CD4-positive, CD25-positive, alpha-beta regulatory T cell (primary cell): ENCODE results near the gene MICALL2. TPM values are rescaled to one million over a fixed set of nuclear protein-coding genes. Genes with fewer than 3 reads are reported as not detected.
A peak's percentile ranks its signal among the peaks of the same experiment; 100 is the strongest.

ENCODE experiments used
- ATAC-seq, 2 donors: fragments of 150-1000 bp; cut with Tn5 transposase; one replicate each; pipeline ENCODE4 v1.10.0; 2021; ENCODE audit warnings: low read depth in 2 of 2, moderate number of reproducible peaks in 2 of 2, moderate library complexity in 1 of 2
- DNase-seq, 3 donors: peaks; one replicate each; pipeline versions ENCODE4 v3.0.0 to v3.0.0-alpha.2; 2012 to 2022; ENCODE audit warnings: mixed read lengths in 1 of 3
- H3K27ac ChIP-seq: one replicate; pipeline ENCODE4 v1.7.0; 2013; ENCODE audit warnings: mild to moderate bottlenecking, low read length; ENCODE audit not compliant: insufficient read depth, poor library complexity, severe bottlenecking
- H3K27me3 ChIP-seq: one replicate; pipeline ENCODE4 v1.7.0; 2013; ENCODE audit warnings: low read length; ENCODE audit not compliant: control insufficient read depth, insufficient read depth
- H3K36me3 ChIP-seq: one replicate; pipeline ENCODE4 v1.7.0; 2013; ENCODE audit warnings: mild to moderate bottlenecking, low read length, moderate library complexity; ENCODE audit not compliant: control insufficient read depth, insufficient read depth
- H3K4me1 ChIP-seq: 2 replicates; pipeline ENCODE4 v1.7.0; 2013; ENCODE audit warnings: mild to moderate bottlenecking, low read length; ENCODE audit not compliant: insufficient read depth, control insufficient read depth, poor library complexity, severe bottlenecking
- H3K4me3 ChIP-seq: one replicate; pipeline ENCODE4 v1.7.0; 2013; ENCODE audit warnings: low read depth, mild to moderate bottlenecking, low read length, moderate library complexity
- H3K9me3 ChIP-seq, 2 experiments: 1 replicate in 1 of 2; 2 replicates in 1 of 2; pipeline ENCODE4 v1.7.0; 2013; ENCODE audit warnings: low read length in 2 of 2, mild to moderate bottlenecking in 1 of 2, moderate library complexity in 1 of 2; ENCODE audit not compliant: control insufficient read depth in 2 of 2
- H3K27ac Mint-ChIP-seq, 3 donors: one replicate each; pipeline ENCODE4 v1.8.0; 2020 to 2022; ENCODE audit warnings: mild to moderate bottlenecking in 3 of 3, mixed read lengths in 3 of 3, moderate library complexity in 2 of 3
- H3K27me3 Mint-ChIP-seq: one replicate; pipeline ENCODE4 v1.8.0; 2022; ENCODE audit warnings: mild to moderate bottlenecking, mixed read lengths
- H3K36me3 Mint-ChIP-seq: one replicate; pipeline ENCODE4 v1.8.0; 2020; ENCODE audit warnings: mixed read lengths
- H3K4me1 Mint-ChIP-seq, 4 donors: one replicate each; pipeline ENCODE4 v1.8.0; 2020 to 2022; ENCODE audit warnings: mixed read lengths in 4 of 4, mild to moderate bottlenecking in 1 of 4
- H3K4me3 Mint-ChIP-seq, 4 donors: one replicate each; pipeline ENCODE4 v1.8.0; 2020 to 2022; ENCODE audit warnings: mild to moderate bottlenecking in 4 of 4, mixed read lengths in 4 of 4, moderate library complexity in 3 of 4
- H3K9me3 Mint-ChIP-seq, 7 donors: one replicate each; pipeline ENCODE4 v1.8.0; 2020 to 2022; ENCODE audit warnings: mixed read lengths in 7 of 7, mild to moderate bottlenecking in 3 of 7, moderate library complexity in 2 of 7
- polyA plus RNA-seq, 4 donors: library from polyadenylated mRNA; unstranded; fragments of 300-500 nt; fragmentation: Illumina TruSeq; gene quantifications; one replicate each; pipeline ENCODE4 v1.2.3, GENCODE V29; 2021
- total RNA-seq: library from RNA; stranded (reverse); gene quantifications from one replicate; pipeline ENCODE4 v1.2.3, GENCODE V29; 2022

Gene MICALL2
- total and polyA plus RNA-seq, 5 donors from 2014 or later = 0.14 to 3.3 (median 0.27) TPM; not detected in 1

- H3K4me3 ChIP-seq = no peak overlapping the region
- ATAC-seq (no peak), DNase-seq (no peak)
- H3K27ac ChIP-seq = no peak overlapping the region
- H3K4me1 ChIP-seq = no peaks in the 10 kb centered on the region
- no peaks in the 10 kb centered on the region for H3K27me3 ChIP-seq
- no peak overlapping the region for H3K27ac Mint-ChIP-seq
- H3K4me1 Mint-ChIP-seq = no peaks in the 10 kb centered on the region
- H3K36me3 ChIP-seq = peaks cover 41% of the 10 kb centered on the region
- peaks cover 3% of the 10 kb centered on the region for H3K36me3 Mint-ChIP-seq
- no peaks in the 10 kb centered on the region for H3K9me3 Mint-ChIP-seq
- no peak overlapping the region for H3K4me3 Mint-ChIP-seq
- H3K27me3 Mint-ChIP-seq = no peaks in the 10 kb centered on the region
- no peaks in the 10 kb centered on the region for H3K9me3 ChIP-seq
Measured at GRCh38 chr7:1483079-1483478, 23.8 kb upstream of the MICALL2 start.

- Mint-ChIP-seq H3K27ac (no peak overlapping the region), H3K4me1 (no peaks in the 10 kb centered on the region), H3K4me3 (no peak overlapping the region), H3K9me3 (no peaks in the 10 kb centered on the region), H3K36me3 (peaks cover 3% of the 10 kb centered on the region), H3K27me3 (no peaks in the 10 kb centered on the region)
- Histone ChIP-seq H3K36me3 (peaks cover 34% of the 10 kb centered on the region), H3K4me1 (no peaks in the 10 kb centered on the region), H3K4me3 (no peak overlapping the region), H3K27me3 (no peaks in the 10 kb centered on the region), H3K27ac (no peak overlapping the region), H3K9me3 (no peaks in the 10 kb centered on the region)
- ATAC-seq (no peak), DNase-seq (no peak)
Measured at GRCh38 chr7:1481300-1481699, 22.0 kb upstream of the MICALL2 start.

- peaks cover 29% of the 10 kb centered on the region for H3K36me3 ChIP-seq
Measured at GRCh38 chr7:1480670-1481069, 21.4 kb upstream of the MICALL2 start.

GRCh38 chr7:1479287-1479686 is 20.0 kb upstream of the MICALL2 start:
- no peaks in the 10 kb centered on the region for H3K9me3 Mint-ChIP-seq
- DNase-seq (no peak), ATAC-seq (no peak)
- Histone ChIP-seq H3K9me3 (no peaks in the 10 kb centered on the region), H3K36me3 (peaks cover 24% of the 10 kb centered on the region), H3K4me3 (no peak overlapping the region), H3K4me1 (peaks cover 5% of the 10 kb centered on the region), H3K27ac (no peak overlapping the region), H3K27me3 (no peaks in the 10 kb centered on the region)
- H3K36me3 Mint-ChIP-seq = no peaks in the 10 kb centered on the region
- no peaks in the 10 kb centered on the region for H3K27me3 Mint-ChIP-seq
- H3K4me1 Mint-ChIP-seq = peaks cover 0 to 9% (median 4%) of the 10 kb centered on the region in 4 donors
- no peak overlapping the region for H3K4me3 Mint-ChIP-seq
- H3K27ac Mint-ChIP-seq = no peak overlapping the region

More at GRCh38 chr7:1480670-1481069, 21.4 kb upstream of the MICALL2 start:
- no peaks in the 10 kb centered on the region for H3K9me3 Mint-ChIP-seq
- ATAC-seq (no peak), DNase-seq (no peak)
- H3K36me3 Mint-ChIP-seq = peaks cover under 1% of the 10 kb centered on the region
- H3K4me1 ChIP-seq = no peaks in the 10 kb centered on the region
- no peak overlapping the region for H3K4me3 ChIP-seq
- no peaks in the 10 kb centered on the region for H3K9me3 ChIP-seq
- no peak overlapping the region for H3K4me3 Mint-ChIP-seq
- H3K4me1 Mint-ChIP-seq = no peaks in the 10 kb centered on the region
- no peak overlapping the region for H3K27ac ChIP-seq
- H3K27ac Mint-ChIP-seq = no peak overlapping the region
- no peaks in the 10 kb centered on the region for H3K27me3 Mint-ChIP-seq
- H3K27me3 ChIP-seq = no peaks in the 10 kb centered on the region

GRCh38 chr7:1478480-1478879 is 19.2 kb upstream of the MICALL2 start:
- Mint-ChIP-seq H3K36me3 (no peaks in the 10 kb centered on the region), H3K4me1 (peaks cover 0 to 9% (median 5%) of the 10 kb centered on the region in 4 donors), H3K9me3 (no peaks in the 10 kb centered on the region), H3K4me3 (no peak overlapping the region), H3K27ac (no peak overlapping the region), H3K27me3 (no peaks in the 10 kb centered on the region)
- Histone ChIP-seq H3K36me3 (peaks cover 24% of the 10 kb centered on the region), H3K9me3 (no peaks in the 10 kb centered on the region), H3K27ac (no peak overlapping the region), H3K27me3 (no peaks in the 10 kb centered on the region), H3K4me3 (no peak overlapping the region), H3K4me1 (peaks cover 12% of the 10 kb centered on the region)
- DNase-seq (no peak), ATAC-seq (no peak)

GRCh38 chr7:1476859-1477258 is 17.6 kb upstream of the MICALL2 start:
- no peak overlapping the region for H3K27ac Mint-ChIP-seq
- H3K36me3 ChIP-seq = peaks cover 13% of the 10 kb centered on the region

GRCh38 chr7:1475991-1476390 is 16.7 kb upstream of the MICALL2 start:
- H3K4me1 Mint-ChIP-seq = peaks cover 0 to 9% (median 5%) of the 10 kb centered on the region in 4 donors
- H3K27ac Mint-ChIP-seq = no peak overlapping the region
- Histone ChIP-seq H3K4me1 (peaks cover 12% of the 10 kb centered on the region), H3K27ac (no peak overlapping the region), H3K27me3 (no peaks in the 10 kb centered on the region), H3K36me3 (peaks cover 13% of the 10 kb centered on the region), H3K9me3 (no peaks in the 10 kb centered on the region), H3K4me3 (no peak overlapping the region)
- H3K36me3 Mint-ChIP-seq = no peaks in the 10 kb centered on the region
- H3K4me3 Mint-ChIP-seq = no peak overlapping the region
- DNase-seq (no peak), ATAC-seq (no peak)
- no peaks in the 10 kb centered on the region for H3K27me3 Mint-ChIP-seq
- no peaks in the 10 kb centered on the region for H3K9me3 Mint-ChIP-seq

More at GRCh38 chr7:1476859-1477258, 17.6 kb upstream of the MICALL2 start:
- Mint-ChIP-seq H3K9me3 (no peaks in the 10 kb centered on the region), H3K27me3 (no peaks in the 10 kb centered on the region), H3K36me3 (no peaks in the 10 kb centered on the region), H3K4me3 (no peak overlapping the region), H3K4me1 (peaks cover 0 to 9% (median 5%) of the 10 kb centered on the region in 4 donors)
- H3K27me3 ChIP-seq = no peaks in the 10 kb centered on the region
- H3K9me3 ChIP-seq = no peaks in the 10 kb centered on the region
- DNase-seq (no peak), ATAC-seq (no peak)
- peaks cover 12% of the 10 kb centered on the region for H3K4me1 ChIP-seq
- no peak overlapping the region for H3K4me3 ChIP-seq
- H3K27ac ChIP-seq = no peak overlapping the region

GRCh38 chr7:1475393-1475792 is 16.1 kb upstream of the MICALL2 start:
- H3K9me3 ChIP-seq = no peaks in the 10 kb centered on the region
- Mint-ChIP-seq H3K27ac (peak overlapping the region in 1 of 3 donors; percentile 53), H3K4me3 (no peak overlapping the region), H3K36me3 (no peaks in the 10 kb centered on the region), H3K9me3 (no peaks in the 10 kb centered on the region), H3K4me1 (peaks cover 0 to 9% (median 5%) of the 10 kb centered on the region in 4 donors), H3K27me3 (no peaks in the 10 kb centered on the region)
- no peak for DNase-seq
- no peak for ATAC-seq
- H3K27me3 ChIP-seq = no peaks in the 10 kb centered on the region
- H3K36me3 ChIP-seq = peaks cover 12% of the 10 kb centered on the region
- no peak overlapping the region for H3K27ac ChIP-seq
- no peak overlapping the region for H3K4me3 ChIP-seq
- H3K4me1 ChIP-seq = peaks cover 12% of the 10 kb centered on the region
